Mammary epithelial cell (primary cell): ENCODE measurements around the gene WDSUB1.

ENCODE experiments used
- EZH2 ChIP-seq: IDR thresholded peaks from 2 replicates; pipeline ENCODE4 v1.6.1; 2012; ENCODE audit warnings: low read length, inconsistent platforms, borderline replicate concordance
- TF ChIP-seq, protein P1 (sequence below), 2 donors: IDR thresholded peaks in 1 of 2; conservative IDR thresholded peaks in 1 of 2; 2 replicates each; pipeline ENCODE4 v1.5.1; 2011 to 2012; ENCODE audit warnings: inconsistent platforms in 2 of 2, low read length in 2 of 2, mild to moderate bottlenecking in 2 of 2, control low read depth in 1 of 2, low read depth in 1 of 2; ENCODE audit not compliant: insufficient read depth in 1 of 2; ENCODE audit errors: extremely low read depth in 1 of 2

DNA sequence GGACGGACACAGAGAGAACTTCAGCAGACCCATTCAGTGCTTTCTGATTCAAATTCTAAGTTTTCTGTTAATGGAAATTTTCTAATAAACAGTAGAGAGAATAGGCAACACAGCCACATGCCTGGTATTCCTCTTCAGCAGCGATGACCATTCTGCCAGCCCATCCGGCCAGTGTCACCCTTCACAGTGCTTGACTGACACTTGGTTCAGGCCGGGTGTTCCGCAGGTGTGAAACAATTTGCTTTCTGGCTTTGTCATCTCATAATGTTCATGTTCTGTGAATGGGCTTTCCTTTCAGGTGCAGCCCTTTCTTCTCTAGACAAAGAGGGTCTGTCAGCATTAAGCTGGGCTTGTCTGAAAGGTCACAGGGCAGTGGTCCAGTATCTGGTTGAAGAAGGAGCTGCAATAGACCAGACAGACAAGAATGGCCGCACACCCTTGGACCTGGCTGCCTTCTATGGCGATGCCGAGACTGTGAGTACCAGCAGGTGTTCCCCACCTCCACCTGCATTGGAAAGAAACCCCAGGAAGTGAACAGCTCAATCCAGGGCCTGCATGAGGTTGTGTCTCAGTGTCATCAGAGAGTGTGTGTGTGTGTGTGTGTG is 67.0 kb downstream of the WDSUB1 start:
- TF ChIP-seq, protein P1, sequence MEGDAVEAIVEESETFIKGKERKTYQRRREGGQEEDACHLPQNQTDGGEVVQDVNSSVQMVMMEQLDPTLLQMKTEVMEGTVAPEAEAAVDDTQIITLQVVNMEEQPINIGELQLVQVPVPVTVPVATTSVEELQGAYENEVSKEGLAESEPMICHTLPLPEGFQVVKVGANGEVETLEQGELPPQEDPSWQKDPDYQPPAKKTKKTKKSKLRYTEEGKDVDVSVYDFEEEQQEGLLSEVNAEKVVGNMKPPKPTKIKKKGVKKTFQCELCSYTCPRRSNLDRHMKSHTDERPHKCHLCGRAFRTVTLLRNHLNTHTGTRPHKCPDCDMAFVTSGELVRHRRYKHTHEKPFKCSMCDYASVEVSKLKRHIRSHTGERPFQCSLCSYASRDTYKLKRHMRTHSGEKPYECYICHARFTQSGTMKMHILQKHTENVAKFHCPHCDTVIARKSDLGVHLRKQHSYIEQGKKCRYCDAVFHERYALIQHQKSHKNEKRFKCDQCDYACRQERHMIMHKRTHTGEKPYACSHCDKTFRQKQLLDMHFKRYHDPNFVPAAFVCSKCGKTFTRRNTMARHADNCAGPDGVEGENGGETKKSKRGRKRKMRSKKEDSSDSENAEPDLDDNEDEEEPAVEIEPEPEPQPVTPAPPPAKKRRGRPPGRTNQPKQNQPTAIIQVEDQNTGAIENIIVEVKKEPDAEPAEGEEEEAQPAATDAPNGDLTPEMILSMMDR (conservative IDR thresholded peaks at IDR 0.05 in 1 of 2, IDR thresholded peaks at IDR 0.05 in 1 of 2; ENCODE audit: extremely low read depth in 1 of 2, insufficient read depth in 1 of 2, low read depth in 1 of 2, low read length in 2 of 2) = no peak
- no peak for TF ChIP-seq EZH2
